ENCODE results near the gene RCL1. TPM values are rescaled to one million over a fixed set of nuclear protein-coding genes. Genes with fewer than 3 reads are reported as not detected.
"Not testable (repeated sequence)": the region's sequence is repeated elsewhere in the genome, so short reads cannot be mapped to it uniquely, and the experiment has no call there.

The RCL1 gene
- total RNA-seq, 2 experiments from 2014 or later = 11.5 to 12.3 TPM

GRCh38 chr9:4762886-4763541 lies 29.7 kb upstream of the RCL1 start:
- ChIA-PET POLR2A (interaction anchor here (0.5 to 1.7 kb wide), 2 partner anchors 81 to 223 kb away, joined by 3 to 8 read pairs; partner anchors contain the start of gene JAK2), CTCF (interaction anchor here (0.6 to 2.4 kb wide), 25 partner anchors 10 to 865 kb away, joined by 3 to 23 read pairs (median 4); partner anchors contain the start of genes JAK2, RCL1 and RIC1)
- H3K4me3 Mint-ChIP-seq = peak overlapping the region; percentile 18
- H3K4me1 Mint-ChIP-seq = peaks cover 16% of the 10 kb centered on the region
- peak overlapping the region; percentile 10 for H3K27ac Mint-ChIP-seq
- H3K36me3 Mint-ChIP-seq (ENCODE audit: low read depth) = no peaks in the 10 kb centered on the region
- H3K27me3 Mint-ChIP-seq = peaks cover 8% of the 10 kb centered on the region
- no peaks in the 10 kb centered on the region for H3K9me3 Mint-ChIP-seq
- no peak for DNase-seq

DNA sequence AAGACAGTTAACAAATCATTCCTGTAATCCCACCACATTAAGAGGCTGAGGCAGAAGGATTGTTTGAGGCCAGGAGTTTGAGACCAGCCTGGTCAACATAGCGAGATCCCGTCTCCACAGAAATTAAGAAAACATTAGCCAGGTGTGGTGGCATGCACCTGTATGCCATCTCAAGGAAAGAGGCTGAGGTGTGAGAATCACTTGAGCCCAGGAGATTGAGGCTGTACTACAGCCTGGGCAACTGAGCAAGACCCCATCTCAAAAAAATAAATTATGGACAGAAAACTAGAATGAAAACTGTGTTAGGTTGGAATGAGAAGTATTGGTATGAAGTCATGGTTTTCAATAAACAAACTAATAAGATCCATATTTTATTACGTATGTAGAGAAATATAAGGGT lies 28.7 kb upstream of the RCL1 start:
- peaks cover 7% of the 10 kb centered on the region for H3K27me3 Mint-ChIP-seq
- no peaks in the 10 kb centered on the region for H3K36me3 Mint-ChIP-seq (ENCODE audit: low read depth)
- H3K4me3 Mint-ChIP-seq = no peak overlapping the region
- H3K4me1 Mint-ChIP-seq = peaks cover 17% of the 10 kb centered on the region
- CTCF ChIA-PET = interaction anchor here (0.9 to 2.4 kb wide), 10 partner anchors 9 to 864 kb away, joined by 4 to 23 read pairs (median 6); partner anchors contain the start of genes RCL1 and RIC1
- POLR2A ChIA-PET = no interaction called here
- no peak overlapping the region for H3K27ac Mint-ChIP-seq
- no peak for DNase-seq
- no peaks in the 10 kb centered on the region for H3K9me3 Mint-ChIP-seq

DNA sequence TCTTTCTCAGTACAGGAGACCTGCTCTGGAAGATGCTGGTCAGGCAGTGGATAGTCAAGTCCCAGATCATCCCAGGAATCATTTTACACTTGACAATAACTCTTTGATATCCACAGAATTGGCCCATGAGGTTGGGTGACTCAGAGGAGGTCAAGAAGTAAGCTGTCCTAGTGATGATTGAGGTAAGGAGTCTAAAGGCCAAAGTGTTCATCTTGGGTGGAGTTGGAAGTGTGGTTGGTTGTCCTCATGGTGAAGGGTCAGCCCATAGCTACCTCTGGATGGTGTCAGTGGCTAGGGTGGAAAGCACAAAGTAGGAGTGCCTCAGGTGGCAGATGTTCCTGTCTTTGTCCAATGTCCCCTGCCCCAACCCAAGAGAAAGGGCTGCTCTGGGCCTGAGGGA lies 24.1 kb upstream of the RCL1 start:
- H3K4me1 Mint-ChIP-seq = peaks cover 13% of the 10 kb centered on the region
- DNase-seq = no peak
- CTCF ChIA-PET = interaction anchor here (1.1 kb wide), 1 partner anchor 9 kb away, joined by 6 read pairs; no protein-coding TSS in a partner anchor
- H3K9me3 Mint-ChIP-seq = no peaks in the 10 kb centered on the region
- no peaks in the 10 kb centered on the region for H3K36me3 Mint-ChIP-seq (ENCODE audit: low read depth)
- POLR2A ChIA-PET = no interaction called here
- no peak overlapping the region for H3K4me3 Mint-ChIP-seq
- H3K27ac Mint-ChIP-seq = no peak overlapping the region
- peaks cover 2% of the 10 kb centered on the region for H3K27me3 Mint-ChIP-seq

DNA sequence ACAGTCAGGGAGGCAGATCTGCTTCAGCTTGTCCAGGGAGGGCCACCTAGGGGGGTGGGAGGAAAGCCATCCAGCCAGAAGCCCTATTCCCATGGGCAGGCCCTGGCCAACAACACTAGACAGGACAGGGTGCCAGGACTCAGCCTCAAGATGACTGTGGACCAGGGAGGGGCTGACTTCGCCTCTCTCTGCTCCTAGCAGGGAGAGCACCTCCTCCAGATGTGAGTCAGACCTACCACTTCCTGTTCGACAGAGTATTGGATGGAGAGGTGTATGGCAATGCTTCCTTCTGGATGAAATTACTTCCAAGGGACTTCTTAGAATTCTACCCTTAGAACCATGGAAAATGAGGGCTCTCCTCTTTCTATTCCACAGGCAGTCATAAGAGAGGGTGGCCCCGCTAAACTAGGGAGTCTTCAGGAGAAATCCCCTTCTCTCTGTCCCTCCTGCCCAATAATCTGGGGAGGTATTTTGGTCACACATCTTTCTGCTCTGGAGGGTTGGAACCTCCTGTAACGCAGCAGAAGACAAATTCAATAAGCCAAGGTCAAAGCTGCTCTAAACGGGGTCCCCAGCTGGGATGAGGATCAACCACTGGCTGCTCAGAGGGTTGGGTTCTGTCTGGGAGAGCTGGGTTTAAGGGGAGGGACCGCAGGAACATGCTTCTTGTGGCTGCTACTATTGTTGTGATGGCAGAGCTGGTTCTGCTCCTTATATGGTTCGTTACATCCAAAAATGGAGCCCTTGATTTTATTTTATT lies 23.2 kb upstream of the RCL1 start:
- H3K27me3 Mint-ChIP-seq = peaks cover 2% of the 10 kb centered on the region
- ChIA-PET POLR2A (no interaction called here), CTCF (no interaction called here)
- peak; percentile 28 for DNase-seq
- H3K27ac Mint-ChIP-seq = no peak overlapping the region
- H3K4me1 Mint-ChIP-seq = peaks cover 13% of the 10 kb centered on the region
- H3K9me3 Mint-ChIP-seq = no peaks in the 10 kb centered on the region
- H3K4me3 Mint-ChIP-seq = no peak overlapping the region
- no peaks in the 10 kb centered on the region for H3K36me3 Mint-ChIP-seq (ENCODE audit: low read depth)

DNA sequence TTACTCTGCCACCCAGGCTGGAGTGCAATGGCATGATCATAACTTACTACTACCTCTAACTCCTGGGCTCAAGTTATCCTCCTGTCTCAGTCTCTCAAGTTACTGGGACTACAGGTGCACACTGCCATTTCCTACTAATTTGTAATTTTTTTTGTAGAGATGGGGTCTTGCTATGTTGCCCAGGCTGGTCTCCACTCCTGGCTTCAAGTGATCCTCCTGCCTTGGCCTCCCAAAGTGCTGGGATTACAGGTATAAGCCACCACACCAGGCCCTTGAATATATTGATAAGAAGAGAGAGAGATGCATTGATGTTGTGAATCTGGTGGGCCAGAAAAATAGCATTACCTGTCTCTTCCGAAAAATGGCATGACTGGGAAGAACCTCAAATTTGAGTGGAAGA lies 21.0 kb upstream of the RCL1 start:
- CTCF ChIA-PET = interaction anchor here (2.5 kb wide), 1 partner anchor 9 kb away, joined by 8 read pairs; no protein-coding TSS in a partner anchor
- peaks cover 13% of the 10 kb centered on the region for H3K4me1 Mint-ChIP-seq

DNA sequence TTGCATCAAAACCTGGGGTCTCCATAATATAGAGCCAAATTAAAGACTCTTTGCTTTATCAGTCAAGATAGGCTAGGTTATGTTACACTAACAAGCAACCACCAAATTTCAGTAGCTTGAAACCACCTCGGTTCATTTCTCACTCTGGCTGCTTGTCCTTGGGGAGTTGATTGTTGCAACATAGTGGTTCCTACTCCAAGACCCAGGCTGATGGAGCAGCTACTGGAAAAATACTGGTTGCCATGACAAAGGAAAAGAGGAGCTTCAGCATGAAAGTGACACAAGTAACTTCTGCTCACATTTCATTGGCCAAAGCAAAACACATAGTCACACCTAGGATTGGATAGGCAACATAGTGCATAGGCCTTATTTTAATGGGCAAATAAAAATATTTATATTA lies 18.5 kb upstream of the RCL1 start:
- Mint-ChIP-seq H3K9me3 (no peaks in the 10 kb centered on the region), H3K27ac (no peak overlapping the region), H3K4me1 (peaks cover 10% of the 10 kb centered on the region), H3K4me3 (no peak overlapping the region), H3K27me3 (peaks cover 2% of the 10 kb centered on the region), H3K36me3 (ENCODE audit: low read depth) (no peaks in the 10 kb centered on the region)
- DNase-seq = no peak
- POLR2A ChIA-PET = interaction anchor here (1.0 kb wide), 1 partner anchor 212 kb away, joined by 3 read pairs; no protein-coding TSS in a partner anchor
- CTCF ChIA-PET = interaction anchor here (1.3 kb wide), 1 partner anchor 15 kb away, joined by 8 read pairs; no protein-coding TSS in a partner anchor

More for the DNA sequence above, 21.0 kb upstream of the RCL1 start:
- no peak for DNase-seq
- Mint-ChIP-seq H3K27me3 (peaks cover 2% of the 10 kb centered on the region), H3K9me3 (no peaks in the 10 kb centered on the region), H3K36me3 (ENCODE audit: low read depth) (no peaks in the 10 kb centered on the region), H3K27ac (no peak overlapping the region), H3K4me3 (no peak overlapping the region)
- POLR2A ChIA-PET = no interaction called here

DNA sequence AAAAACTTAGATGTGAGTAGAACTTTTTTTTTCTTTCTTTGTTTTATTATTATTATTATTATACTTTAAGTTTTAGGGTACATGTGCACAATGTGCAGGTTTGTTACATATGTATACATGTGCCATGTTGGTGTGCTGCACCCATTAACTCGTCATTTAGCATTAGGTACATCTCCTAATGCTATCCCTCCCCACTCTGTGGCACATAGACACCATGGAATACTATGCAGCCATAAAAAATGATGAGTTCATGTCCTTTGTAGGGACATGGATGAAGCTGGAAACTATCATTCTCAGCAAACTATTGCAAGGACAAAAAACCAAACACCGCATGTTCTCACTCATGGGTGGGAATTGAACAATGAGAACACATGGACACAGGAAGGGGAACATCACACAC lies 17.8 kb upstream of the RCL1 start:
- H3K27me3 Mint-ChIP-seq; CTCF ChIA-PET; H3K4me1 Mint-ChIP-seq; DNase-seq; H3K9me3 Mint-ChIP-seq; POLR2A ChIA-PET; H3K4me3 Mint-ChIP-seq; H3K27ac Mint-ChIP-seq; H3K36me3 Mint-ChIP-seq (ENCODE audit: low read depth): not testable (repeated sequence)

GRCh38 chr9:4780651-4781050 lies 12.1 kb upstream of the RCL1 start:
- Mint-ChIP-seq H3K27me3 (peaks cover 5% of the 10 kb centered on the region), H3K36me3 (ENCODE audit: low read depth) (no peaks in the 10 kb centered on the region)

DNA sequence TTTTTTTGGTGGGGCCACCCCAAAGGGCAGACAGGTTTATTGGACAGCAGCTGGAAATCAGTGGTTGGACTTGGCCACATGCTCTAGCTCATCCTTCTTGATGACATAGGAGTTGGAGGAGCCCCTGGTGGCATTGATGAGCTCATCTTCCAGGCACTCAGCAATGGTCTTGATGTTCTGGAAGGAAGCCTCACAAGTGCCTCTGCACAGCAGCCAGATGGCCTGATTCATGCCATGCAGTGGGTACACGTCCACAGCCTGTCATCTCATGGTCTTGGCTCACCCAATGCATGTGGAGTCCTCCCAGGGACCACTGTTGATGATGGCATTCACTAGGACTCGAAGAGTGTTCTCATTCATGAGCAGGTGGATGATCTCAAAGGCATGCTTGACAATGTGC lies 11.3 kb upstream of the RCL1 start:
- Mint-ChIP-seq H3K27ac (no peak overlapping the region), H3K4me3 (no peak overlapping the region), H3K36me3 (ENCODE audit: low read depth) (no peaks in the 10 kb centered on the region), H3K9me3 (no peaks in the 10 kb centered on the region), H3K27me3 (peaks cover 5% of the 10 kb centered on the region), H3K4me1 (no peaks in the 10 kb centered on the region)
- no peak for DNase-seq
- ChIA-PET CTCF (interaction anchor here (0.7 to 2.0 kb wide), 2 partner anchors 22 to 138 kb away, joined by 5 to 6 read pairs; no protein-coding TSS in a partner anchor), POLR2A (no interaction called here)

More at GRCh38 chr9:4780651-4781050, 12.1 kb upstream of the RCL1 start:
- no peak overlapping the region for H3K27ac Mint-ChIP-seq
- DNase-seq = no peak
- no peaks in the 10 kb centered on the region for H3K4me1 Mint-ChIP-seq
- ChIA-PET POLR2A (no interaction called here), CTCF (interaction anchor here (2.0 kb wide), 1 partner anchor 21 kb away, joined by 6 read pairs; no protein-coding TSS in a partner anchor)
- no peak overlapping the region for H3K4me3 Mint-ChIP-seq
- H3K9me3 Mint-ChIP-seq = no peaks in the 10 kb centered on the region

DNA sequence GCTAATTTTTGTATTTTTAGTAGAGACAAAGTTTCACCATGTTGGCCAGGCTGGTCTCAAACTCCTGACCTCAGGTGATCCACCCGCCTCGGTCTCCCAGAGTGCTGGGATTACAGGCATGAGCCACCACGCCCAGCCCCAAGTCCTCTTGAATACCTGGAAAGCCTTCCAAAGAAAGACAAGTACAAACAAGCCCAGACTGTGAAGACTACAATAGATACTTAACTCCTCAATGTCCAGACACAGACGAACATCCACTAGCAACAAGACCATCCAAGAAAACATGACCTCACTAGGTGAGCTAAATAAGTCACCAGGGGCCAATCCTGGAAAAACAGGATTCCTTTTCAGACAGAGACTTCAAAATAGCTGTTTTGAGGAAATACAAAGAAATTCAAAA lies 9.6 kb upstream of the RCL1 start:
- H3K27ac Mint-ChIP-seq; H3K27me3 Mint-ChIP-seq; H3K4me1 Mint-ChIP-seq; DNase-seq; H3K9me3 Mint-ChIP-seq; H3K36me3 Mint-ChIP-seq (ENCODE audit: low read depth); CTCF ChIA-PET; H3K4me3 Mint-ChIP-seq: not testable (repeated sequence)
- POLR2A ChIA-PET = interaction anchor here (0.7 kb wide), 1 partner anchor 10 kb away, joined by 3 read pairs; no protein-coding TSS in a partner anchor

DNA sequence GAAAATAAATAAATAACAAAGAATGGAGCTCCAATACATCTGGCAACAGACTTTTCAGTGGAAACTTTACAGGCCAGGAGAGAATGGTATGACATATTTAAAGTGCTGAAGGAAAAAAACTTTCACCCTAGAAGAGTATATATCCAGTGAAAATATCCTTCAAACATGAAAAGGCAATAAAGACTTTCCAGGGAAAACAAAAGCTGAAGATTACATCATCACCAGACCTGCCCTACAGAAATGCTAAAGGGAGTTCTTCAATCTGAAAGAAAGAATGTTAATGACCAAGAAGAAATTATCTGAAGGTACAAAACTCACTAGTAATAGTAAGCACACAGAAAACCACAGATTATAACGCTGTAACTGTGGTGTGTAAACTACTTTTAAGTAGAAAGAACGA lies 8.3 kb upstream of the RCL1 start:
- no peaks in the 10 kb centered on the region for H3K36me3 Mint-ChIP-seq (ENCODE audit: low read depth)
- no peaks in the 10 kb centered on the region for H3K9me3 Mint-ChIP-seq
- no peak overlapping the region for H3K4me3 Mint-ChIP-seq
- no peak for DNase-seq
- POLR2A ChIA-PET = no interaction called here
- no peak overlapping the region for H3K27ac Mint-ChIP-seq
- H3K27me3 Mint-ChIP-seq = peaks cover 5% of the 10 kb centered on the region
- peaks cover 2% of the 10 kb centered on the region for H3K4me1 Mint-ChIP-seq
- CTCF ChIA-PET = no interaction called here

GRCh38 chr9:4786599-4786998 lies 6.1 kb upstream of the RCL1 start:
- Mint-ChIP-seq H3K9me3 (no peaks in the 10 kb centered on the region), H3K27me3 (peaks cover 5% of the 10 kb centered on the region), H3K4me1 (peaks cover 15% of the 10 kb centered on the region), H3K36me3 (ENCODE audit: low read depth) (no peaks in the 10 kb centered on the region), H3K4me3 (no peak overlapping the region), H3K27ac (no peak overlapping the region)
- CTCF ChIA-PET = interaction anchor here (0.8 kb wide), 1 partner anchor 27 kb away, joined by 3 read pairs; no protein-coding TSS in a partner anchor
- DNase-seq = no peak
- POLR2A ChIA-PET = no interaction called here

- CTCF ChIA-PET = interaction anchor here (0.6 kb wide), 1 partner anchor 29 kb away, joined by 3 read pairs; no protein-coding TSS in a partner anchor
- Mint-ChIP-seq H3K4me1 (peaks cover 22% of the 10 kb centered on the region), H3K36me3 (ENCODE audit: low read depth) (no peaks in the 10 kb centered on the region), H3K4me3 (no peak overlapping the region), H3K9me3 (no peaks in the 10 kb centered on the region), H3K27ac (no peak overlapping the region), H3K27me3 (peaks cover 5% of the 10 kb centered on the region)
- POLR2A ChIA-PET = no interaction called here
- no peak for DNase-seq
These were observed 4.9 kb upstream of the RCL1 start for GRCh38 chr9:4787876-4788275.
